Measurements from ENCODE around the gene ZFC3H1. TPM values are rescaled to one million over a fixed set of nuclear protein-coding genes. Genes with fewer than 3 reads are reported as not detected.
"Not testable (repeated sequence)": the region's sequence is repeated elsewhere in the genome, so short reads cannot be mapped to it uniquely, and the experiment has no call there.

Gene ZFC3H1
- total RNA-seq, 4 donors from 2014 or later = 52.0 to 202 (median 71.5) TPM

GRCh38 chr12:71693126-71693525 lies 29.5 kb upstream of the ZFC3H1 start:
- 93% methylated on average over 7 of the region's 7 CpGs for WGBS
- no peak overlapping the region for H3K27ac ChIP-seq
- DNase-seq (ENCODE audit: low spot score in 2 of 2) = no peak
- H3K4me1 ChIP-seq = peaks cover 21% of the 10 kb centered on the region
- no peak overlapping the region for H3K4me3 ChIP-seq
- H3K36me3 ChIP-seq = peaks cover 17% of the 10 kb centered on the region
- TF ChIP-seq POLR2A (IDR thresholded peaks at IDR 0.05) = no peak
- no peaks in the 10 kb centered on the region for H3K27me3 ChIP-seq
- no peaks in the 10 kb centered on the region for H3K9me3 ChIP-seq

- Histone ChIP-seq H3K36me3 (peaks cover 2% of the 10 kb centered on the region), H3K9me3 (no peaks in the 10 kb centered on the region), H3K27ac (no peak overlapping the region), H3K27me3 (no peaks in the 10 kb centered on the region), H3K4me3 (no peak overlapping the region), H3K4me1 (peaks cover 36% of the 10 kb centered on the region)
- 80% methylated on average over 4 of the region's 4 CpGs for whole genome bisulfite sequencing
- no peak for DNase-seq (ENCODE audit: low spot score in 2 of 2)
- TF ChIP-seq POLR2AphosphoS5 (IDR thresholded peaks at IDR 0.05) (no peak), CTCF (IDR thresholded peaks at IDR 0.05) (no peak), POLR2A (IDR thresholded peaks at IDR 0.05) (no peak), EP300 (IDR thresholded peaks at IDR 0.05) (no peak)
Observed at GRCh38 chr12:71691504-71692129, 28.0 kb upstream of the ZFC3H1 start.

GRCh38 chr12:71688961-71689570 lies 25.4 kb upstream of the ZFC3H1 start:
- Histone ChIP-seq H3K9me3 (no peaks in the 10 kb centered on the region), H3K27me3 (no peaks in the 10 kb centered on the region), H3K36me3 (no peaks in the 10 kb centered on the region), H3K4me3 (peak overlapping the region; percentile 56), H3K4me1 (peaks cover 40% of the 10 kb centered on the region), H3K27ac (peak overlapping the region; percentile 16)
- DNase-seq (ENCODE audit: low spot score in 2 of 2) = no peak
- TF ChIP-seq CTCF (IDR thresholded peaks at IDR 0.05) (no peak), POLR2AphosphoS5 (IDR thresholded peaks at IDR 0.05) (no peak), POLR2A (IDR thresholded peaks at IDR 0.05) (no peak), EP300 (IDR thresholded peaks at IDR 0.05) (no peak)
- 60% methylated on average over 5 of the region's 5 CpGs for WGBS

GRCh38 chr12:71687172-71687571 lies 23.5 kb upstream of the ZFC3H1 start:
- not testable (repeated sequence) for DNase-seq (ENCODE audit: low spot score in 2 of 2); H3K27ac ChIP-seq; H3K36me3 ChIP-seq; H3K27me3 ChIP-seq; H3K9me3 ChIP-seq
- 74% methylated on average over 11 of the region's 11 CpGs for WGBS
- Histone ChIP-seq H3K4me3 (peak overlapping the region; percentile 56), H3K4me1 (peaks cover 29% of the 10 kb centered on the region)

GRCh38 chr12:71686658-71687025 lies 23.0 kb upstream of the ZFC3H1 start:
- DNase-seq (ENCODE audit: low spot score in 2 of 2) = no peak
- WGBS = 4% methylated on average over 3 of the region's 3 CpGs
- Histone ChIP-seq H3K36me3 (no peaks in the 10 kb centered on the region), H3K4me3 (peak overlapping the region; percentile 56), H3K27ac (peak overlapping the region; percentile 90), H3K4me1 (peaks cover 28% of the 10 kb centered on the region), H3K27me3 (no peaks in the 10 kb centered on the region), H3K9me3 (no peaks in the 10 kb centered on the region)
- no peak for TF ChIP-seq EP300 (IDR thresholded peaks at IDR 0.05)
- TF ChIP-seq POLR2A (IDR thresholded peaks at IDR 0.05) = no peak
- no peak for TF ChIP-seq CTCF (IDR thresholded peaks at IDR 0.05)
- TF ChIP-seq POLR2AphosphoS5 (IDR thresholded peaks at IDR 0.05) = no peak

- peak within 1 kb of the TSS; percentile 56 for H3K4me3 ChIP-seq
- no peaks in the 10 kb centered on the region for H3K36me3 ChIP-seq
- H3K27ac ChIP-seq = peak within 1 kb of the TSS; percentile 90
- no peaks in the 10 kb centered on the region for H3K27me3 ChIP-seq
- 0% methylated on average over 53 of the region's 63 CpGs for WGBS
- H3K4me1 ChIP-seq = peaks cover 28% of the 10 kb centered on the region
- no peaks in the 10 kb centered on the region for H3K9me3 ChIP-seq
- TF ChIP-seq CTCF (IDR thresholded peaks at IDR 0.05) (no peak), POLR2AphosphoS5 (IDR thresholded peaks at IDR 0.05) (peak in 2 of 3 donors; percentile 17 to 21), POLR2A (IDR thresholded peaks at IDR 0.05) (peak in 1 of 2 donors; percentile 33)
- peak; percentile 92 to 94 for DNase-seq (ENCODE audit: low spot score in 2 of 2)
Observed at GRCh38 chr12:71685914-71686657, 22.4 kb upstream of the ZFC3H1 start, which contains the start of gene TMEM19. Gene TMEM19 (plus strand): TSS chr12:71686082. CDS start chr12:71686681, 599 bp downstream.

Measured in suprapubic skin (tissue), 4 donors.